Smooth muscle cell (in vitro differentiated cells): ENCODE results near the gene REPIN1. TPM values are rescaled to one million over a fixed set of nuclear protein-coding genes. Genes with fewer than 3 reads are reported as not detected.

Experiments used
- DNase-seq: peaks from one replicate; lab custom pipeline; 2025; ENCODE audit not compliant: unreplicated experiment; lab: John Stamatoyannopoulos, UW
- H2AFZ ChIP-seq: fragments of 200-600 bp; sonication (generic); 2 replicates; pipeline ENCODE4 v1.6.0; 2016; ENCODE audit warnings: antibody characterized with exemption, low read depth, mild to moderate bottlenecking
- H3F3A ChIP-seq: fragments of 200-600 bp; sonication (generic); 2 replicates; pipeline ENCODE4 v1.6.0; 2017; ENCODE audit warnings: antibody characterized with exemption, low read depth
- H3K27ac ChIP-seq: fragments of 200-600 bp; sonication (generic); 2 replicates; pipeline ENCODE4 v1.5.1; 2016; ENCODE audit warnings: low read depth, mild to moderate bottlenecking
- H3K27me3 ChIP-seq: fragments of 200-600 bp; sonication (generic); 2 replicates; pipeline ENCODE4 v1.6.1; 2016; ENCODE audit warnings: low read depth, mild to moderate bottlenecking
- H3K36me3 ChIP-seq: fragments of 200-600 bp; sonication (generic); 2 replicates; pipeline ENCODE4 v1.5.1; 2016; ENCODE audit warnings: low read depth
- H3K4me1 ChIP-seq: fragments of 200-600 bp; sonication (generic); 2 replicates; pipeline ENCODE4 v1.5.1; 2016; ENCODE audit warnings: low read depth
- H3K4me2 ChIP-seq: fragments of 200-600 bp; sonication (generic); 2 replicates; pipeline ENCODE4 v1.6.0; 2016; ENCODE audit warnings: mild to moderate bottlenecking
- H3K4me3 ChIP-seq: fragments of 200-600 bp; sonication (generic); 2 replicates; pipeline ENCODE4 v1.5.1; 2016; ENCODE audit warnings: mild to moderate bottlenecking
- H3K79me2 ChIP-seq: fragments of 200-600 bp; sonication (generic); 2 replicates; pipeline ENCODE4 v1.6.0; 2016; ENCODE audit warnings: low read depth, mild to moderate bottlenecking
- H3K9ac ChIP-seq: fragments of 200-600 bp; sonication (generic); 2 replicates; pipeline ENCODE4 v1.6.0; 2016; ENCODE audit warnings: low read depth
- H3K9me3 ChIP-seq: fragments of 200-600 bp; sonication (generic); replicated peaks from 2 replicates; pipeline ENCODE4 v1.5.1; 2016; ENCODE audit warnings: low read depth
- H4K20me1 ChIP-seq: fragments of 200-600 bp; sonication (generic); 2 replicates; pipeline ENCODE4 v1.6.0; 2016; ENCODE audit warnings: low read depth
- WGBS: methylation state at CpG from one replicate; pipeline ENCODE4 v1.1.7; 2016; ENCODE audit warnings: low lambda C conversion rate; 5-methylcytosine and 5-hydroxymethylcytosine counted together
- polyA plus RNA-seq: library from polyadenylated mRNA; unstranded; fragments of >200 nt; fragmentation: Nextera tagmentation; extraction: Ambion mirVana; gene quantifications from 2 replicates; pipeline ENCODE4 v1.2.1, GENCODE V29; 2016
- total RNA-seq: library from RNA; depleted of rRNA; stranded (reverse); fragments of >200 nt; gene quantifications from 2 replicates; pipeline ENCODE4 v1.2.3, GENCODE V29; 2014
- TF ChIP-seq, protein P1 (sequence below): fragments of 200-600 bp; sonication (generic); IDR thresholded peaks from 2 replicates; pipeline ENCODE4 v1.5.1; 2017; ENCODE audit warnings: borderline replicate concordance, mild to moderate bottlenecking, antibody characterized with exemption; ENCODE audit not compliant: insufficient read depth, poor library complexity, severe bottlenecking

The REPIN1 gene
- total and polyA plus RNA-seq, 2 experiments from 2014 or later, result 55.5 to 60.9 TPM

DNA sequence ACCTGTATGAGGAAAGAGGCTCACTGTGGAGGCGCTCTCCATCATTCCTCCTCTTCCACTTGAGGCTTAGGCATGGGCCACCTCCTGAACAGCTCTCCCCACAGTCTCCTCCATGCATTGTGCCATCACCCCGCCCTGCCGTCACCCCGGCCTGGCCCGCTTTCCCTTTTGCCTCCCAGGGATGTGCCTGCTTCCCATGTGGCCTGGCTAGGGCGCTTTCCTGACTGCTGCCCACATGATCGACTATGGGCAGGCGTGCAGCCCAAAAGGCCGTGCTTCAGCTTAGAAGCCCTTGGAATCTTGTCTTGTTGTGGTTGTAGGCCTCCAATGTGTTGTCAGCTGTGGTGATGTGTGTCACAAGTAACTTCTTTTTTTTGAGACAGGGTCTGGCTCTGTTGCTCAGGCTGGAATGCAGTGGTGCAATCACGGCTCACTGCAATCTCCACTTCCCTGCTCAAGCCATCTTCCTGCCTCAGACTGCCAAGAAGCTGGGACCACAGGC lies 43.5 kb upstream of the REPIN1 start:
- Histone ChIP-seq H3K9ac (no peak overlapping the region), H3K4me1 (peaks cover 13% of the 10 kb centered on the region), H4K20me1 (no peaks in the 10 kb centered on the region), H3K27ac (peak overlapping the region; percentile 7), H3F3A (no peaks in the 10 kb centered on the region), H3K4me2 (peak overlapping the region; percentile 92), H3K79me2 (no peaks in the 10 kb centered on the region), H3K27me3 (no peaks in the 10 kb centered on the region), H3K9me3 (no peaks in the 10 kb centered on the region), H3K4me3 (no peak overlapping the region), H2AFZ (no peak overlapping the region), H3K36me3 (no peaks in the 10 kb centered on the region)
- 77% methylated on average over 10 of the region's 10 CpGs for WGBS
- no peak for DNase-seq
- TF ChIP-seq, protein P1, sequence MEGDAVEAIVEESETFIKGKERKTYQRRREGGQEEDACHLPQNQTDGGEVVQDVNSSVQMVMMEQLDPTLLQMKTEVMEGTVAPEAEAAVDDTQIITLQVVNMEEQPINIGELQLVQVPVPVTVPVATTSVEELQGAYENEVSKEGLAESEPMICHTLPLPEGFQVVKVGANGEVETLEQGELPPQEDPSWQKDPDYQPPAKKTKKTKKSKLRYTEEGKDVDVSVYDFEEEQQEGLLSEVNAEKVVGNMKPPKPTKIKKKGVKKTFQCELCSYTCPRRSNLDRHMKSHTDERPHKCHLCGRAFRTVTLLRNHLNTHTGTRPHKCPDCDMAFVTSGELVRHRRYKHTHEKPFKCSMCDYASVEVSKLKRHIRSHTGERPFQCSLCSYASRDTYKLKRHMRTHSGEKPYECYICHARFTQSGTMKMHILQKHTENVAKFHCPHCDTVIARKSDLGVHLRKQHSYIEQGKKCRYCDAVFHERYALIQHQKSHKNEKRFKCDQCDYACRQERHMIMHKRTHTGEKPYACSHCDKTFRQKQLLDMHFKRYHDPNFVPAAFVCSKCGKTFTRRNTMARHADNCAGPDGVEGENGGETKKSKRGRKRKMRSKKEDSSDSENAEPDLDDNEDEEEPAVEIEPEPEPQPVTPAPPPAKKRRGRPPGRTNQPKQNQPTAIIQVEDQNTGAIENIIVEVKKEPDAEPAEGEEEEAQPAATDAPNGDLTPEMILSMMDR, result no peak

DNA sequence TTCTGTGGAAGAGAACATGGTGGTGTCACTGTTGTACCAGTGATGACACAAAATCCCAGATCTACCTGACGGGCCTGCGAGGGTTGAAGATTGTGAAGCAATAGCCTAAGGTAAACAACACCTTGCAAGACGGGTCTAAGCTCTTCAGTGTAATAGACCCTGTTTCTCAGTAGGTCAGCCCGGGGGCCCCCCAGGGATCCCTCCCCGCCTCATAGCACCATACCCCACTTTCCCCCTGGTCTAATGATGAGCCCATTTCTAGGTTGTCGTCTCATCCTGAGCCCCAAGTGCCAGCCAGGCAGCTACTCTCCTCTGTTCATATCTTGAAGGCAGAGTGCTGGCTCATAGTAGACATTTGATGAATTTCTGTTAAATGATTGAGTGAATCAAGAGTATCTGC lies 42.7 kb upstream of the REPIN1 start:
- no peaks in the 10 kb centered on the region for H3K27me3 ChIP-seq
- no peaks in the 10 kb centered on the region for H3F3A ChIP-seq
- no peaks in the 10 kb centered on the region for H3K9me3 ChIP-seq
- H3K27ac ChIP-seq, result no peak overlapping the region
- WGBS, result 75% methylated on average over 6 of the region's 6 CpGs
- no peaks in the 10 kb centered on the region for H3K79me2 ChIP-seq
- no peak overlapping the region for H3K4me2 ChIP-seq
- no peak overlapping the region for H3K9ac ChIP-seq
- no peak overlapping the region for H3K4me3 ChIP-seq
- H3K36me3 ChIP-seq, result no peaks in the 10 kb centered on the region
- no peak overlapping the region for H2AFZ ChIP-seq
- no peak for DNase-seq
- H4K20me1 ChIP-seq, result no peaks in the 10 kb centered on the region
- peaks cover 13% of the 10 kb centered on the region for H3K4me1 ChIP-seq
- TF ChIP-seq, protein P1, result no peak

DNA sequence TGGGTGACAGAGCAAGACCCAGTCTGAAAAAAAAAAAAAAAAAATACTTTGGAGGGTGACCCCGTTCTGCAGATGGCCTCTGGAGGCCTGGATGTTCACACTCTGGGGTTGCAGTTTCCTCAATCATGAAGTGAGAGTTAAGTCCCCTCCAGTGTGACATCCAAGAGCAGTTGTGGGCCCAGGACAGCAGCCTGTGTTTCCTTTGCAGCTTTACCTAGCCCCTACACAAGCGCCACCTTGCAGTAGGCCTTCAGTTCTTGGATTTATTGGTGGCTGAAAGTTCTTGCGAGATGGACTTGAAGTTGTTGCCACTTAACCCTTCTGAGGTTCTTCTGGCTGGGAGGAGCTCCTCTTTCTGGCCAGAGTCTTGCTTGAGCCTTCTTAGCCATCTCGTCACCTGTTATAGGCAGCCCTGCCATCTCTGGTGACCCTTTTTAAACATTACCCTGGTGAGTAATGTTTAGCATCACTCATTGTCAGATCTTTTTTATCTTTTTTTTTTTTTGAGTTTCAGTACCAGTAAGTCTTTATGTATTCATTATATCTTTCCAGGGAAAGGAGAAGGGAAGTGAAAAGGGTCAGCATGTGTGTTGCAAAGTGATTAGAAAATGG lies 41.9 kb upstream of the REPIN1 start:
- Histone ChIP-seq H3K9me3 (no peaks in the 10 kb centered on the region), H4K20me1 (no peaks in the 10 kb centered on the region), H3K4me3 (no peak overlapping the region), H3K4me2 (no peak overlapping the region), H3K27me3 (no peaks in the 10 kb centered on the region), H2AFZ (no peak overlapping the region), H3K27ac (no peak overlapping the region), H3K4me1 (peaks cover 13% of the 10 kb centered on the region), H3K79me2 (no peaks in the 10 kb centered on the region), H3K36me3 (no peaks in the 10 kb centered on the region), H3K9ac (no peak overlapping the region), H3F3A (no peaks in the 10 kb centered on the region)
- TF ChIP-seq, protein P1, result no peak
- DNase-seq, result no peak
- 95% methylated on average over 4 of the region's 4 CpGs for WGBS

DNA sequence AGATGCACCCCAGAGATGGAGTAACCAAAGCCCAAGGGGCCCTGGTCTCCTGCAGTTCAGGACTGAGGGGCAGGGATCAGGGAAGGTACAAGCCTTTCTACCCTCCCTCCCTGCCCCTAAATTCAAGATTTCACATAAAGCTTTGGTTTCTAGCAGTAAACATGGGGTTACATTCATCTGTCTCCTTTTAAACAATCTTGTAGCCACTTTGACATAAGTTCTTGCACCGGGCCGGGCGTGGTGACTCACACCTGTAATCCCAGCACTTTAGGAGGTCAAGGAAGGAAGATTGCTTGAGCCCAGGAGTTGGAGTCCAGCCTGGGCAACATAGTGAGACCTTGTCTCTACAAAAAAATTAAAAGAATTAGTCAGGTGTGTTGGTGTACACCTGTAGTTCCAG lies 41.3 kb upstream of the REPIN1 start:
- no peak overlapping the region for H2AFZ ChIP-seq
- no peak overlapping the region for H3K4me3 ChIP-seq
- no peaks in the 10 kb centered on the region for H3K27me3 ChIP-seq
- WGBS, result 92% methylated on average over 3 of the region's 3 CpGs
- no peak overlapping the region for H3K9ac ChIP-seq
- H3K27ac ChIP-seq, result no peak overlapping the region
- peaks cover 13% of the 10 kb centered on the region for H3K4me1 ChIP-seq
- DNase-seq, result no peak
- H3K4me2 ChIP-seq, result no peak overlapping the region
- TF ChIP-seq, protein P1, result no peak
- no peaks in the 10 kb centered on the region for H3K9me3 ChIP-seq
- H4K20me1 ChIP-seq, result no peaks in the 10 kb centered on the region
- H3K79me2 ChIP-seq, result no peaks in the 10 kb centered on the region
- H3K36me3 ChIP-seq, result no peaks in the 10 kb centered on the region
- no peaks in the 10 kb centered on the region for H3F3A ChIP-seq
